ENCODE data around the gene LMOD1.

LMOD1 gene

DNA sequence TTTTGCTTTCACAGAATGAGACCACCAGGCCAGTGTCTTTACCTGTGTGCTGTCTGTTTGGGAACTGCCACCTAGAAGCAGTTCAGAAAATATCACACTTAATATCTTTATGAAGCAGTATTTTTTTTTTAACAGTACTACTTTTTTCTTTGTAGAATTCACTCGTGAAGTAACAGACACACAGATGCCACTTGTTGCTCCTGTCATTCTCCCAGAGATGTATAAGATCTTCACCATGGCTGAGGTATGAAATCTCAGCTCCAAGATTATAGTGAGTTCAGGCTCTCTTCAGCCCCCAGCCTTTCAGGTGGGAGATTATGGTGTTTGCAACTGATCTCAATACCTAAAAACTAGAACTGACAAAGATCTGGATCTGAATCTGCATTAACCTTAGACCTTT lies 94.4 kb downstream of the LMOD1 start:
- DNase-seq = no peak

DNA sequence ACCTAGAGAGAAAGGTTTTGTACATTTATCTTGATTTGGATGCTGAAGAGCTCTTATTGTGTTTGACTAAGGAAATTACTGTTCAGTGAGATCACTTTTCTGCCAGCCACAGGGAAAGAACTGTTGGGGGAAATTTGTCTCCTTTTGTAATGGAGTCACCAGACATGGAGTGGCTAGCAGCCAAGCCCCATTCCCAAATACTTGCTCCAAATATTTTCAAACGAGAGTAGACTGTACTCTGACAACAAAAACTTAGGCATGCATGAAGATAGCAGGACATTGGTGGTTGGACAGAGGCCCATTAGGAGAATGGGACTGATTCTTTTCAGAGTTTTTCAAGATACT lies 96.3 kb downstream of the LMOD1 start:
- no peak for DNase-seq

DNA sequence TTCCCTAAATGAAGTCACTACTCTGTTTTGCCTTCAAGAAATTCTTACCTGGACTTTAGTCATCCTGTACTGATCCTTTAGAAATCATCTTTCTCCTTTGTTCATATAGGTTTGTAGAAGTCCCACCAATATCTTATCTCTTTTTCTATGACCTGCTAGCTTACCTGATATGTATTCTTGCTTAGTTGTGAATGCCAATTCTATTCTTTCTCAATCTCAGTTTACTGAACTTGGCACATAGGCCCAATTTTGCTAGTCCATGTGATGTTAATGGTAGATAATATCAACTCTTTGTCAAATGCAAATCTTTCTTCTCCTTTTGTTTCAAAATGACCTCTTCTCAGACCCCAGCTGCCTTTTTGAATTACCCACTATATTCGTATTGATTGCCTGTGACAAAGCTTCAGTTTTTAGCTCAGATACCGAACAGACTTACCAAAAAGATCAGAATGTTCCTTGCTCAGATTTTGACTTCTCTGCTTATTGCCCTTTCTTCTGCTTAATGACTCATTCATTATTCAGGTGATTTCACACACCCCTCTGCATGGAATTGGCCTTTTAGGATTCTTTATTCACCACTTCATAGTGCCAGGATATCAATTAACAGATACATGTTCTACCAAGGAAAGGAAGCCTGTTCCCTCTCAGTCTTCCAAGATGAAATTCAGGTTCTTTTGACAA lies 96.8 kb downstream of the LMOD1 start:
- no peak for DNase-seq

DNA sequence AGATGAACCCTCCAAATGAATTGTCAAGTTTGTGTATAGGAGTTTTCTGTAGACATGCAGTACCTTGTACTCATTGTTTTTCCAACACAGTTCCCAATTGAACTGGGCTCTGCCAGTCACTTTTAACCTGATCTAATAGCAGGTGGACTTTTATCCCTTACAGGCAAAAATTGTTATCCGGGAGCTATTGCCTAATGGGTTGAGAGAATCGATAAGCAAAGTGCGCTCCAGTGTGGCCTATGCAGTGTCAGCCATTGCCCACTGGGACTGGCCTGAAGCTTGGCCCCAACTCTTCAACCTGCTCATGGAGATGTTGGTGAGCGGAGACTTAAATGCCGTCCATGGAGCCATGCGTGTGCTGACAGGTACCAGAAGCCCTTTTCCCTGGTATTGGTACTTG lies 98.1 kb downstream of the LMOD1 start:
- no peak for DNase-seq

DNA sequence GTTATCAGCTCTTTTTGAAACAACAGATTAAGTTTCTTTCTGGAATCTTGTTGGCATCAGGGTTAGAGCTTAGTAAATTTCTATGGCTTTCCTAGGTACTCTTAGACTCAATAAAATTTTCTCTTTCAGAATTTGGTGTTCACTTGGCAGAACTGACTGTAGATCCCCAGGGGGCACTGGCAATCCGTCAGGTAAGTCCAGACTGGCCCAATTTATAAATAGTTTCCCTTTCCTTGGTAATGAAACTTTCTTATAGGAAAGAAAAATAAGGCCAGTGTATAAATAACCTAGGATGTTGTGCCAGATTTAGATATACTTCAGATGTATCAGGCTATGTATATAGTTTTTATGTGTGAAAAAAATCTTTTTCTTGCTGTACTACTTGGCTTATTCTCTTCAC lies 99.2 kb downstream of the LMOD1 start:
- no peak for DNase-seq
